A673 (cell line): ENCODE data around the gene SDF4. TPM values are rescaled to one million over a fixed set of nuclear protein-coding genes. Genes with fewer than 3 reads are reported as not detected.

Source experiments
- BruUV-seq: library from RNA; stranded (reverse); fragments of 400-500 nt; replicated peaks from 2 replicates; lab custom pipeline; 2021; lab: Mats Ljungman, UMichigan
- CTCF ChIA-PET: fragments of 300-600 bp; sonication (Branson Sonifier 250); formaldehyde crosslinking; loops from one replicate; lab custom pipeline; 2022; ENCODE audit warnings: antibody characterized with exemption; lab: Charles Lee
- POLR2A ChIA-PET: fragments of 300-600 bp; sonication (Branson Sonifier 250); formaldehyde crosslinking; loops from one replicate; lab custom pipeline; 2022; ENCODE audit warnings: antibody characterized with exemption; ENCODE audit not compliant: low non-redundant PET; lab: Charles Lee
- DNase-seq: peaks from one replicate; pipeline ENCODE4 v3.0.0-alpha.2; 2015; ENCODE audit warnings: low spot score
- H3K27ac ChIP-seq: fragments of 200-600 bp; sonication (generic); 2 replicates; pipeline ENCODE4 v1.5.1; 2016; ENCODE audit warnings: mixed run types, low read depth, mild to moderate bottlenecking, mixed read lengths, antibody characterized with exemption, low read length; ENCODE audit not compliant: poor library complexity, severe bottlenecking
- H3K27me3 ChIP-seq: fragments of 200-600 bp; sonication (generic); replicated peaks from 2 replicates; pipeline ENCODE4 v1.6.1; 2017; ENCODE audit warnings: mixed run types, low read depth, mild to moderate bottlenecking, mixed read lengths, antibody characterized with exemption, low read length; ENCODE audit not compliant: insufficient read depth, poor library complexity
- H3K36me3 ChIP-seq: fragments of 200-600 bp; sonication (generic); 2 replicates; pipeline ENCODE4 v1.6.1; 2016; ENCODE audit warnings: mixed run types, mild to moderate bottlenecking, mixed read lengths, antibody characterized with exemption, low read length; ENCODE audit not compliant: insufficient read depth, poor library complexity, severe bottlenecking
- H3K4me1 ChIP-seq: fragments of 200-600 bp; sonication (generic); 2 replicates; pipeline ENCODE4 v1.6.1; 2017; ENCODE audit warnings: mixed run types, mild to moderate bottlenecking, mixed read lengths, antibody characterized with exemption, low read length; ENCODE audit not compliant: insufficient read depth, poor library complexity, severe bottlenecking
- H3K4me3 ChIP-seq: fragments of 200-600 bp; sonication (generic); 2 replicates; pipeline ENCODE4 v1.5.1; 2016; ENCODE audit warnings: low read depth, mixed run types, mild to moderate bottlenecking, mixed read lengths, low read length; ENCODE audit not compliant: poor library complexity, severe bottlenecking
- H3K9me3 ChIP-seq: fragments of 200-600 bp; sonication (generic); 2 replicates; pipeline ENCODE4 v1.6.1; 2016; ENCODE audit warnings: mixed run types, low read depth, mild to moderate bottlenecking, mixed read lengths, antibody characterized with exemption, low read length; ENCODE audit not compliant: poor library complexity, severe bottlenecking
- EZH2 ChIP-seq: fragments of 200-600 bp; sonication (generic); IDR thresholded peaks from 2 replicates; pipeline ENCODE4 v1.6.1; 2017; ENCODE audit warnings: borderline replicate concordance, low read depth, mild to moderate bottlenecking, mixed read lengths, antibody characterized with exemption, low read length; ENCODE audit not compliant: poor library complexity, severe bottlenecking
- intact Hi-C: fragments of 100-400 bp; cut with micrococcal nuclease; formaldehyde crosslinking; loops from one replicate; pipeline ENCODE4 v1.10.0; 2022; ENCODE audit not compliant: unreplicated experiment
- microRNA-seq: library from miRNA; unstranded; fragments of <30 nt; microRNA quantifications from one replicate; pipeline ENCODE4 v1.2.0, GENCODE V29; 2021
- total RNA-seq: library from RNA; stranded (reverse); gene quantifications from 2 replicates; pipeline ENCODE4 v1.2.3, GENCODE V29; 2021
- TF ChIP-seq, protein P1 (sequence below): fragments of 300-800, 200-600 bp; sonication (generic); conservative IDR thresholded peaks from 2 replicates; pipeline ENCODE4 v1.5.1; 2017; ENCODE audit warnings: low read depth, mild to moderate bottlenecking, antibody characterized with exemption, low read length, moderate library complexity, mixed read lengths

Gene SDF4
- total RNA-seq, 1 experiment from 2014 or later: 133 TPM

GRCh38 chr1:1168451-1169411 is 63.1 kb downstream of the SDF4 start:
- H3K27ac ChIP-seq: no peak overlapping the region
- CTCF ChIA-PET: no interaction called here
- no peaks in the 10 kb centered on the region for H3K36me3 ChIP-seq
- peaks cover 30% of the 10 kb centered on the region for H3K4me1 ChIP-seq
- BruUV-seq: no TSS peak
- POLR2A ChIA-PET: no interaction called here
- TF ChIP-seq, protein P1, sequence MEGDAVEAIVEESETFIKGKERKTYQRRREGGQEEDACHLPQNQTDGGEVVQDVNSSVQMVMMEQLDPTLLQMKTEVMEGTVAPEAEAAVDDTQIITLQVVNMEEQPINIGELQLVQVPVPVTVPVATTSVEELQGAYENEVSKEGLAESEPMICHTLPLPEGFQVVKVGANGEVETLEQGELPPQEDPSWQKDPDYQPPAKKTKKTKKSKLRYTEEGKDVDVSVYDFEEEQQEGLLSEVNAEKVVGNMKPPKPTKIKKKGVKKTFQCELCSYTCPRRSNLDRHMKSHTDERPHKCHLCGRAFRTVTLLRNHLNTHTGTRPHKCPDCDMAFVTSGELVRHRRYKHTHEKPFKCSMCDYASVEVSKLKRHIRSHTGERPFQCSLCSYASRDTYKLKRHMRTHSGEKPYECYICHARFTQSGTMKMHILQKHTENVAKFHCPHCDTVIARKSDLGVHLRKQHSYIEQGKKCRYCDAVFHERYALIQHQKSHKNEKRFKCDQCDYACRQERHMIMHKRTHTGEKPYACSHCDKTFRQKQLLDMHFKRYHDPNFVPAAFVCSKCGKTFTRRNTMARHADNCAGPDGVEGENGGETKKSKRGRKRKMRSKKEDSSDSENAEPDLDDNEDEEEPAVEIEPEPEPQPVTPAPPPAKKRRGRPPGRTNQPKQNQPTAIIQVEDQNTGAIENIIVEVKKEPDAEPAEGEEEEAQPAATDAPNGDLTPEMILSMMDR: no peak
- TF ChIP-seq EZH2: no peak
- H3K27me3 ChIP-seq: no peaks in the 10 kb centered on the region
- intact Hi-C loops: no loop called here
- DNase-seq: no peak
- H3K9me3 ChIP-seq: no peaks in the 10 kb centered on the region
- no peak overlapping the region for H3K4me3 ChIP-seq

DNA sequence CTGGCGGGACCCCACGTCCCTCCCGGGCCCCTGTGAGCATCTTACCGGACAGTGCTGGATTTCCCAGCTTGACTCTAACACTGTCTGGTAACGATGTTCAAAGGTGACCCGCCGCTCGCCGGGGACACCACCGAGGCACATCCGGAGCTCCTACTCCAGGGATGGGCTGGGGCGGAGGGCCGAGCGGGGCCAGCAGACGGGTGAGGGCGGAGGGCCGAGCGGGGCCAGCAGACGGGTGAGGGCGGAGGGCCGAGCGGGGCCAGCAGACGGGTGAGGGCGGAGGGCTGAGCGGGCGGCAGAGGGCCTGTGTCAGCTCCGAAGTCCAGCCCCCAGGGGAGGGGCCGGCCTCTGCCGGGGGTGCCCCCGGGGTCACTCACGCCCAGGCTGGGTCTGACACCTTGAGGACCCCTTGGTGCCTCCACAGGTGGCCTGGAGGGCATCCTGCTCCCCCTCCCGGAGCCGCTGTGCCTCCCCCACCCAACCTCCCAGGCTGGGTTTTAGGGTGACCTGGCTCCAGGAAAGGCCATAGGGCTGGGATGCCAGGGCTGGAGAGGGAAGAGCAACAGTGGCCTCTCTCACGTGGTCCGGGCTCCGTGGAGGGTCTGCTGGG is 63.9 kb downstream of the SDF4 start:
- H3K27ac ChIP-seq: no peak overlapping the region
- no peaks in the 10 kb centered on the region for H3K36me3 ChIP-seq
- ChIA-PET POLR2A (no interaction called here), CTCF (no interaction called here)
- intact Hi-C loops: no loop called here
- TF ChIP-seq, protein P1: no peak
- TF ChIP-seq EZH2: no peak
- peaks cover 30% of the 10 kb centered on the region for H3K4me1 ChIP-seq
- no peak overlapping the region for H3K4me3 ChIP-seq
- no peaks in the 10 kb centered on the region for H3K9me3 ChIP-seq
- no peaks in the 10 kb centered on the region for H3K27me3 ChIP-seq
- BruUV-seq: no TSS peak
- no peak for DNase-seq

DNA sequence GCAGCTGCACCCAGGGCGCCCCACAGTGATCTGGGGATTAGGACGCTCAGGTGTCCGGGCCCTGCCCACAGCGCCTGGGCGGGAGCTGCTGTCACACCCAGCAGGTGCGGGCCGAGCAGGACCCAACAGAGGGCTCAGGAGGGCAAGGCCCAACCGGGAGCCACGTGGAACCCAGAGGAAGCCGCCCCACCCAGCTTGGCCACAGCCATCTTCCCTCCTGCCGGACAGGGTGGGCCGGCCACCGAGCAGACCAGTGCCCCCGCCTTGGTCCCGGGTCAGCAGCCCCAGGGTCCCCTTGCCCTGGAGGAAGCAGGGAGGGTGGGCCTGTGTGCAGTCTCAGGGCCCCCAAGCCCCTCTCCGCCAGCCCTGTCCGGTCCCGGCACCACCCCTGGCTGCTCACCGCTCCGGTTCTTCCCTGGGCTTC is 64.4 kb downstream of the SDF4 start:
- H3K4me1 ChIP-seq: peaks cover 30% of the 10 kb centered on the region
- no peaks in the 10 kb centered on the region for H3K9me3 ChIP-seq
- CTCF ChIA-PET: no interaction called here
- TF ChIP-seq, protein P1: no peak
- no peak for TF ChIP-seq EZH2
- POLR2A ChIA-PET: no interaction called here
- intact Hi-C loops: no loop called here
- no peak overlapping the region for H3K27ac ChIP-seq
- H3K36me3 ChIP-seq: no peaks in the 10 kb centered on the region
- no TSS peak for BruUV-seq
- H3K4me3 ChIP-seq: no peak overlapping the region
- no peak for DNase-seq
- no peaks in the 10 kb centered on the region for H3K27me3 ChIP-seq

Small RNAs within 50 kb of the gene (microRNA-seq; reads per million reads assigned to microRNA genes)
- gene MIR200A (10.2 reads per million, percentile 31 among the genes with 10 or more reads in this experiment), gene MIR200B (82.5 reads per million, percentile 62 among the genes with 10 or more reads in this experiment), gene MIR429 (11.6 reads per million, percentile 33 among the genes with 10 or more reads in this experiment)

Other genes starting within 250 kb of the SDF4 start
- 0.28 TPM in 1 of 2 replicates, not detected in the other for gene PERM1, start 249.9 kb downstream of the SDF4 start, total RNA-seq
- gene HES4, start 231.9 kb downstream of the SDF4 start, total RNA-seq: 18.5 and 20.8 TPM in 2 replicates
- 45.3 and 55.6 TPM in 2 replicates for gene ISG15, start 218.5 kb downstream of the SDF4 start, total RNA-seq
- gene AGRN, start 211.9 kb downstream of the SDF4 start, total RNA-seq: 151 and 164 TPM in 2 replicates
- gene RNF223, start 157.7 kb downstream of the SDF4 start, total RNA-seq: not detected in 2 replicates
- 26.8 and 28.4 TPM in 2 replicates for gene C1orf159, start 115.9 kb downstream of the SDF4 start, total RNA-seq
- gene TTLL10, start 58.1 kb downstream of the SDF4 start, total RNA-seq: not detected in 2 replicates
- gene TNFRSF18, start 25.4 kb downstream of the SDF4 start, total RNA-seq: 0.77 and 1.1 TPM in 2 replicates
- gene TNFRSF4, start 17.8 kb downstream of the SDF4 start, total RNA-seq: 0.80 and 1.5 TPM in 2 replicates
- gene B3GALT6, start 236 bp upstream of the SDF4 start, total RNA-seq: 41.3 and 41.8 TPM in 2 replicates
- gene C1QTNF12, start 14.7 kb upstream of the SDF4 start, total RNA-seq: 2.9 and 4.4 TPM in 2 replicates
- 86.4 and 92.8 TPM in 2 replicates for gene UBE2J2, start 41.9 kb upstream of the SDF4 start, total RNA-seq
- 4.5 and 13.0 TPM in 2 replicates for gene SCNN1D, start 48.4 kb upstream of the SDF4 start, total RNA-seq
- 67.6 and 71.9 TPM in 2 replicates for gene ACAP3, start 75.9 kb upstream of the SDF4 start, total RNA-seq
- 28.5 and 31.3 TPM in 2 replicates for gene PUSL1, start 76.6 kb upstream of the SDF4 start, total RNA-seq
- gene INTS11, start 92.7 kb upstream of the SDF4 start, total RNA-seq: 156 and 182 TPM in 2 replicates
- 17.0 and 20.8 TPM in 2 replicates for gene CPTP, start 92.8 kb upstream of the SDF4 start, total RNA-seq
- gene TAS1R3, start 99.3 kb upstream of the SDF4 start, total RNA-seq: 0.21 and 0.39 TPM in 2 replicates
- 48.0 and 58.1 TPM in 2 replicates for gene DVL1, start 117.4 kb upstream of the SDF4 start, total RNA-seq
- 0.55 and 0.73 TPM in 2 replicates for gene MXRA8, start 126.6 kb upstream of the SDF4 start, total RNA-seq
- gene AURKAIP1, start 143.2 kb upstream of the SDF4 start, total RNA-seq: 172 and 176 TPM in 2 replicates
- 206 and 213 TPM in 2 replicates for gene CCNL2, start 167.3 kb upstream of the SDF4 start, total RNA-seq
- gene MRPL20, start 175.3 kb upstream of the SDF4 start, total RNA-seq: 137 and 151 TPM in 2 replicates
- gene ANKRD65, start 189.3 kb upstream of the SDF4 start, total RNA-seq: not detected in 2 replicates
- gene VWA1, start 203.7 kb upstream of the SDF4 start, total RNA-seq: 0.92 and 2.7 TPM in 2 replicates
- 0.22 and 0.39 TPM in 2 replicates for gene ATAD3C, start 217.7 kb upstream of the SDF4 start, total RNA-seq
- gene ATAD3B, start 239.8 kb upstream of the SDF4 start, total RNA-seq: 46.1 and 68.9 TPM in 2 replicates